Epithelial cell of proximal tubule (primary cell): Measurements from ENCODE around the gene FCMR. TPM values are rescaled to one million over a fixed set of nuclear protein-coding genes. Genes with fewer than 3 reads are reported as not detected.

Source experiments
- DNase-seq: peaks from one replicate; pipeline ENCODE4 v3.0.0-alpha.2; 2011; ENCODE audit warnings: low read depth
- H3K4me3 ChIP-seq: 2 replicates; pipeline ENCODE4 v1.5.1; 2011; ENCODE audit warnings: low read depth, mild to moderate bottlenecking, low read length
- CTCF ChIP-seq: conservative IDR thresholded peaks from 2 replicates; pipeline ENCODE4 v1.5.1; 2012; ENCODE audit warnings: low read depth, mild to moderate bottlenecking, low read length
- total RNA-seq: library from RNA; depleted of rRNA; stranded (reverse); fragments of >200 nt; gene quantifications from 2 replicates; pipeline ENCODE4 v1.2.3, GENCODE V29; 2015

Gene FCMR
- total RNA-seq, 1 donor from 2014 or later, result not detected

GRCh38 chr1:206949641-206950040 lies 27.9 kb upstream of the FCMR start:
- DNase-seq, result no peak
- H3K4me3 ChIP-seq, result no peak overlapping the region
- no peak for TF ChIP-seq CTCF

- no peak overlapping the region for H3K4me3 ChIP-seq
- no peak for DNase-seq
- TF ChIP-seq CTCF, result no peak
These were observed 27.5 kb upstream of the FCMR start for GRCh38 chr1:206949208-206949607.

- no peak for TF ChIP-seq CTCF
- DNase-seq, result no peak
- H3K4me3 ChIP-seq, result no peak overlapping the region
These were observed 25.5 kb upstream of the FCMR start for GRCh38 chr1:206947255-206947654.

- H3K4me3 ChIP-seq, result peak within 1 kb of the TSS; percentile 10
- no peak for TF ChIP-seq CTCF
- DNase-seq, result no peak
These were observed 24.5 kb upstream of the FCMR start, which contains the start of gene PIGR for GRCh38 chr1:206946261-206946660. Gene PIGR (minus strand): TSS chr1:206946466. CDS start chr1:206940531, 5,935 bp downstream.

- no peak overlapping the region for H3K4me3 ChIP-seq
- TF ChIP-seq CTCF, result no peak
- DNase-seq, result no peak
These were observed 24.0 kb upstream of the FCMR start for GRCh38 chr1:206945779-206946178.

- DNase-seq, result no peak
- no peak overlapping the region for H3K4me3 ChIP-seq
- TF ChIP-seq CTCF, result no peak
These were observed 23.0 kb upstream of the FCMR start for GRCh38 chr1:206944703-206945102.

GRCh38 chr1:206941766-206942418 lies 20.2 kb upstream of the FCMR start:
- no peak for DNase-seq
- H3K4me3 ChIP-seq, result no peak overlapping the region
- no peak for TF ChIP-seq CTCF
